ENCODE results near the gene TRIM56. TPM values are rescaled to one million over a fixed set of nuclear protein-coding genes. Genes with fewer than 3 reads are reported as not detected.
"Not testable (repeated sequence)": the region's sequence is repeated elsewhere in the genome, so short reads cannot be mapped to it uniquely, and the experiment has no call there.

Gene TRIM56
- total RNA-seq, 1 experiment from 2014 or later = 44.5 TPM

DNA sequence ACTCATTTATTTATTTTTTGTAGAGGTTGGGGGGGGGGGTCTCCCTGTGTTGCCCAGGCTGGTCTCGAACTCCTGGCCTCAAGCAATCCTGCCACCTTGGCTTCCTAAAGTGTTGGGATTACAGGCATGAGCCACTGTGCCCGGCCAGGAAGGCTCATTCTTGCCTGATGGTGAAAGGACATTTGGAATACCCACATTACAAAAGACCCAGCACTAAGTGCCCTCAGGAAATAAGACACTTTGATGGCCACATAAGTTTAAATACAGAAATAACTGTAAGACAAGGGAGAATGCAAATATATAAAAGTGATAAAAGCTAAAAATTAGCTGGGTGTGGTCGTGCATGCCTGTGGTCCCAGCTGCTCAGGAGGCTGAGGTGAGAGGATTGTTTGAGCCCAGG is 33.6 kb downstream of the TRIM56 start:
- Mint-ChIP-seq H3K4me1 (ENCODE audit: low read depth, unreplicated experiment) (peaks cover 13% of the 10 kb centered on the region), H3K27me3 (ENCODE audit: unreplicated experiment) (no peaks in the 10 kb centered on the region), H3K36me3 (ENCODE audit: insufficient read depth, unreplicated experiment) (no peaks in the 10 kb centered on the region), H3K4me3 (ENCODE audit: low read depth, unreplicated experiment) (no peak overlapping the region), H3K27ac (ENCODE audit: unreplicated experiment) (no peak overlapping the region), H3K9me3 (ENCODE audit: low read depth, unreplicated experiment) (no peaks in the 10 kb centered on the region)
- TF ChIP-seq, protein P1, sequence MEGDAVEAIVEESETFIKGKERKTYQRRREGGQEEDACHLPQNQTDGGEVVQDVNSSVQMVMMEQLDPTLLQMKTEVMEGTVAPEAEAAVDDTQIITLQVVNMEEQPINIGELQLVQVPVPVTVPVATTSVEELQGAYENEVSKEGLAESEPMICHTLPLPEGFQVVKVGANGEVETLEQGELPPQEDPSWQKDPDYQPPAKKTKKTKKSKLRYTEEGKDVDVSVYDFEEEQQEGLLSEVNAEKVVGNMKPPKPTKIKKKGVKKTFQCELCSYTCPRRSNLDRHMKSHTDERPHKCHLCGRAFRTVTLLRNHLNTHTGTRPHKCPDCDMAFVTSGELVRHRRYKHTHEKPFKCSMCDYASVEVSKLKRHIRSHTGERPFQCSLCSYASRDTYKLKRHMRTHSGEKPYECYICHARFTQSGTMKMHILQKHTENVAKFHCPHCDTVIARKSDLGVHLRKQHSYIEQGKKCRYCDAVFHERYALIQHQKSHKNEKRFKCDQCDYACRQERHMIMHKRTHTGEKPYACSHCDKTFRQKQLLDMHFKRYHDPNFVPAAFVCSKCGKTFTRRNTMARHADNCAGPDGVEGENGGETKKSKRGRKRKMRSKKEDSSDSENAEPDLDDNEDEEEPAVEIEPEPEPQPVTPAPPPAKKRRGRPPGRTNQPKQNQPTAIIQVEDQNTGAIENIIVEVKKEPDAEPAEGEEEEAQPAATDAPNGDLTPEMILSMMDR (IDR thresholded peaks at IDR 0.05; ENCODE audit: unreplicated experiment) = no peak
- CTCF ChIA-PET = no interaction called here
- intact Hi-C loops (cut with micrococcal nuclease; ENCODE audit: unreplicated experiment) = no loop called here
- no TSS peak for BruUV-seq (replicated peaks)
- DNase-seq = no peak

- H3K27me3 Mint-ChIP-seq (ENCODE audit: unreplicated experiment) = no peaks in the 10 kb centered on the region
- intact Hi-C loops (cut with micrococcal nuclease; ENCODE audit: unreplicated experiment) = no loop called here
- H3K9me3 Mint-ChIP-seq (ENCODE audit: low read depth, unreplicated experiment) = no peaks in the 10 kb centered on the region
- CTCF ChIA-PET = no interaction called here
- H3K36me3 Mint-ChIP-seq (ENCODE audit: insufficient read depth, unreplicated experiment) = no peaks in the 10 kb centered on the region
- no peak for DNase-seq
- BruUV-seq (replicated peaks) = no TSS peak
- TF ChIP-seq, protein P1 (IDR thresholded peaks at IDR 0.05; ENCODE audit: unreplicated experiment) = no peak
- no peak overlapping the region for H3K4me3 Mint-ChIP-seq (ENCODE audit: low read depth, unreplicated experiment)
- peaks cover 13% of the 10 kb centered on the region for H3K4me1 Mint-ChIP-seq (ENCODE audit: low read depth, unreplicated experiment)
- H3K27ac Mint-ChIP-seq (ENCODE audit: unreplicated experiment) = no peak overlapping the region
These were observed 34.6 kb downstream of the TRIM56 start for GRCh38 chr7:101119876-101120275.

- no TSS peak for BruUV-seq (replicated peaks)
- intact Hi-C loops (cut with micrococcal nuclease; ENCODE audit: unreplicated experiment) = no loop called here
- peaks cover 13% of the 10 kb centered on the region for H3K4me1 Mint-ChIP-seq (ENCODE audit: low read depth, unreplicated experiment)
- no peak overlapping the region for H3K4me3 Mint-ChIP-seq (ENCODE audit: low read depth, unreplicated experiment)
- H3K27ac Mint-ChIP-seq (ENCODE audit: unreplicated experiment) = no peak overlapping the region
- CTCF ChIA-PET = no interaction called here
- no peaks in the 10 kb centered on the region for H3K36me3 Mint-ChIP-seq (ENCODE audit: insufficient read depth, unreplicated experiment)
- TF ChIP-seq, protein P1 (IDR thresholded peaks at IDR 0.05; ENCODE audit: unreplicated experiment) = no peak
- H3K9me3 Mint-ChIP-seq (ENCODE audit: low read depth, unreplicated experiment) = no peaks in the 10 kb centered on the region
- no peak for DNase-seq
- no peaks in the 10 kb centered on the region for H3K27me3 Mint-ChIP-seq (ENCODE audit: unreplicated experiment)
These were observed 35.0 kb downstream of the TRIM56 start for GRCh38 chr7:101120315-101120714.

GRCh38 chr7:101121631-101121990 is 36.3 kb downstream of the TRIM56 start:
- CTCF ChIA-PET = interaction anchor here (0.8 kb wide), 1 partner anchor 232 kb away, joined by 5 read pairs; the partner anchor contains the start of gene UFSP1
- H3K9me3 Mint-ChIP-seq (ENCODE audit: low read depth, unreplicated experiment); H3K36me3 Mint-ChIP-seq (ENCODE audit: insufficient read depth, unreplicated experiment); BruUV-seq (replicated peaks); intact Hi-C loops (cut with micrococcal nuclease; ENCODE audit: unreplicated experiment); DNase-seq; H3K27me3 Mint-ChIP-seq (ENCODE audit: unreplicated experiment): not testable (repeated sequence)
- Mint-ChIP-seq H3K4me3 (ENCODE audit: low read depth, unreplicated experiment) (peak overlapping the region; percentile 55), H3K4me1 (ENCODE audit: low read depth, unreplicated experiment) (peaks cover 13% of the 10 kb centered on the region), H3K27ac (ENCODE audit: unreplicated experiment) (peak overlapping the region; percentile 95)

GRCh38 chr7:101121991-101122932 is 37.0 kb downstream of the TRIM56 start:
- Mint-ChIP-seq H3K9me3 (ENCODE audit: low read depth, unreplicated experiment) (no peaks in the 10 kb centered on the region), H3K27me3 (ENCODE audit: unreplicated experiment) (no peaks in the 10 kb centered on the region), H3K36me3 (ENCODE audit: insufficient read depth, unreplicated experiment) (no peaks in the 10 kb centered on the region), H3K4me3 (ENCODE audit: low read depth, unreplicated experiment) (peak overlapping the region; percentile 55), H3K27ac (ENCODE audit: unreplicated experiment) (peak overlapping the region; percentile 95), H3K4me1 (ENCODE audit: low read depth, unreplicated experiment) (peaks cover 14% of the 10 kb centered on the region)
- peak; percentile 31 for DNase-seq
- intact Hi-C loops (cut with micrococcal nuclease; ENCODE audit: unreplicated experiment) = no loop called here
- TF ChIP-seq, protein P1 (IDR thresholded peaks at IDR 0.05; ENCODE audit: unreplicated experiment) = no peak
- CTCF ChIA-PET = interaction anchor here (0.8 to 1.3 kb wide), 2 partner anchors 37 to 233 kb away, joined by 3 to 5 read pairs; partner anchors contain the start of genes TRIM56 and UFSP1
- no TSS peak for BruUV-seq (replicated peaks)
